Measurements from ENCODE around the gene XPO6.

Gene XPO6

DNA sequence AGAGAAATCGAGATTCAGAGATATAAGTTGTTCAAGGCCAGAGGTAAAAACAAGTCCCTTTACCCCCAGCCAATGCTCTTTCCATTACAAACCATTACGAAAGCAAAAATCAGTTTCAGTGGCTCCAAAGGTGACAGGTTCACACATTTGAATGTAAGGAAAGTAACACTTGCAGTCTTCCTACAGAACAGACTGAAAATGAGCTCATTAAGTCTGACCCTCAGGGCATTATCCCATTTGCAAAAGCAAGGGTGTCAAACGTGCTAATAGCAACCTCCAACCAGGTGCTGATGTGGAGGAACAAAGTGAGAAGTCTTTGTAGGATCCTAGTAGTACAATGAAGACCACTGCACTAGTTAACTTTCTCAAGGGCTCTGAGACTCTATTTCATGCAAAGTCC, 65.2 kb downstream of the XPO6 start:
- H3K27me3 ChIP-seq (ENCODE audit: control insufficient read depth, insufficient read depth, low read length): no peaks in the 10 kb centered on the region
- H3K9me3 ChIP-seq (ENCODE audit: control insufficient read depth, low read length): no peaks in the 10 kb centered on the region
- TF ChIP-seq, protein P1, sequence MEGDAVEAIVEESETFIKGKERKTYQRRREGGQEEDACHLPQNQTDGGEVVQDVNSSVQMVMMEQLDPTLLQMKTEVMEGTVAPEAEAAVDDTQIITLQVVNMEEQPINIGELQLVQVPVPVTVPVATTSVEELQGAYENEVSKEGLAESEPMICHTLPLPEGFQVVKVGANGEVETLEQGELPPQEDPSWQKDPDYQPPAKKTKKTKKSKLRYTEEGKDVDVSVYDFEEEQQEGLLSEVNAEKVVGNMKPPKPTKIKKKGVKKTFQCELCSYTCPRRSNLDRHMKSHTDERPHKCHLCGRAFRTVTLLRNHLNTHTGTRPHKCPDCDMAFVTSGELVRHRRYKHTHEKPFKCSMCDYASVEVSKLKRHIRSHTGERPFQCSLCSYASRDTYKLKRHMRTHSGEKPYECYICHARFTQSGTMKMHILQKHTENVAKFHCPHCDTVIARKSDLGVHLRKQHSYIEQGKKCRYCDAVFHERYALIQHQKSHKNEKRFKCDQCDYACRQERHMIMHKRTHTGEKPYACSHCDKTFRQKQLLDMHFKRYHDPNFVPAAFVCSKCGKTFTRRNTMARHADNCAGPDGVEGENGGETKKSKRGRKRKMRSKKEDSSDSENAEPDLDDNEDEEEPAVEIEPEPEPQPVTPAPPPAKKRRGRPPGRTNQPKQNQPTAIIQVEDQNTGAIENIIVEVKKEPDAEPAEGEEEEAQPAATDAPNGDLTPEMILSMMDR (IDR thresholded peaks at IDR 0.05): no peak
- H3K4me3 ChIP-seq (ENCODE audit: low read depth, low read length): no peak overlapping the region
- H3K27ac ChIP-seq: no peak overlapping the region
- H3K36me3 ChIP-seq (ENCODE audit: control insufficient read depth, insufficient read depth, low read length): no peaks in the 10 kb centered on the region
- no peak overlapping the region for H3K4me2 ChIP-seq (ENCODE audit: low read length)
- H3K79me2 ChIP-seq: peaks cover 2% of the 10 kb centered on the region
- no peaks in the 10 kb centered on the region for H3K4me1 ChIP-seq
- H2AFZ ChIP-seq: no peak overlapping the region
- no peak overlapping the region for H3K9ac ChIP-seq

DNA sequence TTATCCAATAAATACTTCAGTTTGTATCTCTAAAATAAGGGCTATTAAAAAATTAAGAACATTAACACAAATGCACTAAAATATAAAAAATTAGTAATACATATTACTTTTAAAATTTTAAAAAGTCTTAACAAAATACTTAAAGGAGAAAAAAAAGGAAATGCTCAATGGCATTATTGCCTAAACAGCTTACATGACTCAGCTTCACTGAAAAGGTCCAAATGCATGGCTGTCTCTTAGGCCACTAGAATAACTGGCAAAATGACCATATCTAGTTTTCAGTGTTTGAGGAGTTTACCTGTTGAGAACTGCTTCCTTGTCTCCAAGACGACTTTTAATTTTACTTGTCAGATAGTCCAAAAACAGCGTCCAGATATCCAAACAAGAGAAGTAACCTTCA, 66.0 kb downstream of the XPO6 start:
- Histone ChIP-seq H3K79me2 (peaks cover 2% of the 10 kb centered on the region), H2AFZ (no peak overlapping the region), H3K9ac (no peak overlapping the region), H3K36me3 (ENCODE audit: control insufficient read depth, insufficient read depth, low read length) (no peaks in the 10 kb centered on the region), H3K27ac (no peak overlapping the region), H3K4me3 (ENCODE audit: low read depth, low read length) (no peak overlapping the region), H3K4me2 (ENCODE audit: low read length) (no peak overlapping the region), H3K27me3 (ENCODE audit: control insufficient read depth, insufficient read depth, low read length) (no peaks in the 10 kb centered on the region), H3K9me3 (ENCODE audit: control insufficient read depth, low read length) (no peaks in the 10 kb centered on the region), H3K4me1 (no peaks in the 10 kb centered on the region)
- TF ChIP-seq, protein P1 (IDR thresholded peaks at IDR 0.05): no peak

DNA sequence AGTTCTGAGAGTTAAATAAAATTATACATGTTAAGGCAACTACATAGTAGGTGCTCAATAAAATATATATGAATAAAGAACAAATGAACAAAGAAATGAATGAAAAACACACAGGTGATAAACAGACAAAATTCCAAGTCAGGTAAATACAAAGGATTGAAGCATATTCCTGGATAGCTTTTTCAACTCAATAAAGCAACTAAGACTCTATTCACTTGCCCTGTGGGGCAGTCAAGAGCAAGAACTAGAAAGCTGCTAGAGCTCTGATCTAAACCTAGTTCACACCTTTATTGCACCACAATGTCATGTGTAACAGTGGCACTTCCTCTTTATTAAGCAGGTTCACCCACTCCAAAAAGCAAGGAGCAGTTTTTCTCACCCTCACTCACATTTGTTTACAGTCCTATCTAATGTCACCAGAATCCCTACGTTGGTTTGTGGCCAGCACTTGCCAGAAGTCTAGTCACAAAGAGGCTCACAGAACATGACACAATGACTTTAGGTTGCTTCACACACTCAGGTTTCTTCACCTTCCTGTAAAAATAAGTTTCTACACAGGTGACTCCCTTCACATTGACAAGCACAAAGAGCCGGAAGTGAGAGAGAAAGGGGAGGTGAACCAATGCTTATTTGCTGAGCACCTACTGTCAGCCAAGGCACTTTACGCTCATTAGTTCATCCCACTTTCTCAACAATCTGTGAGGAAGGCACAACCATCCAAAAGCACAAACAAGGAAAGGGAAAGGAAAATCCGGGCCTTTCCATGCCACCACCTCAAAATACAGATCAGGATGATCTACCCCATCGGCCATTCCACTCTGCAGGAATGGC, 70.8 kb downstream of the XPO6 start:
- Histone ChIP-seq H3K27ac (peak overlapping the region; percentile 3), H3K27me3 (ENCODE audit: control insufficient read depth, insufficient read depth, low read length) (no peaks in the 10 kb centered on the region), H3K9ac (no peak overlapping the region), H2AFZ (no peak overlapping the region), H3K4me3 (ENCODE audit: low read depth, low read length) (no peak overlapping the region), H3K79me2 (no peaks in the 10 kb centered on the region), H3K36me3 (ENCODE audit: control insufficient read depth, insufficient read depth, low read length) (no peaks in the 10 kb centered on the region), H3K4me1 (no peaks in the 10 kb centered on the region), H3K9me3 (ENCODE audit: control insufficient read depth, low read length) (no peaks in the 10 kb centered on the region), H3K4me2 (ENCODE audit: low read length) (no peak overlapping the region)
- TF ChIP-seq, protein P1 (IDR thresholded peaks at IDR 0.05): no peak

DNA sequence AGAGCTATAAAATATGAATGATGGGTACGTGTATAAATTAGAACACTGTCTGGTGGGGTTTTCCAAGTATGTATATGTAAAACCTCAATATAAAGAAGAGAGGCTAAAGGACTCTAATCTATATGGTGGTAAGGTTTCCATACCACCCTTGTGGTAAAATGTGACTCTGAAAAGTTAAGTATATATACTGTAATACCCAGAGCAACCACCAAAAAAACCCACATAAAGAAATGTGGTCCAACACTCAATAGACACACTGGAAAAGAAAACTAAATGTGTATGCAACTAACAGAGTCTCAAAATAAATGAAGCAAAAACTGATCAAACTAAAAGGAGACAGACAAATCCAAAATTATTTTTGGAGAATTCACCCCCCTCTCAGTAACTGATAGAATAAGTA, 72.2 kb downstream of the XPO6 start:
- Histone ChIP-seq H3K27me3 (ENCODE audit: control insufficient read depth, insufficient read depth, low read length) (no peaks in the 10 kb centered on the region), H3K79me2 (no peaks in the 10 kb centered on the region), H3K27ac (no peak overlapping the region), H3K4me2 (ENCODE audit: low read length) (no peak overlapping the region), H2AFZ (no peak overlapping the region), H3K4me3 (ENCODE audit: low read depth, low read length) (no peak overlapping the region), H3K36me3 (ENCODE audit: control insufficient read depth, insufficient read depth, low read length) (no peaks in the 10 kb centered on the region), H3K9me3 (ENCODE audit: control insufficient read depth, low read length) (no peaks in the 10 kb centered on the region), H3K9ac (no peak overlapping the region), H3K4me1 (no peaks in the 10 kb centered on the region)
- TF ChIP-seq, protein P1 (IDR thresholded peaks at IDR 0.05): no peak
